OCI-LY7 (cell line): ENCODE results near the gene CNTN4. TPM values are rescaled to one million over a fixed set of nuclear protein-coding genes. Genes with fewer than 3 reads are reported as not detected.

Experiments used
- BruUV-seq: library from RNA; stranded (reverse); fragments of 400-500 nt; replicated peaks from 2 replicates; lab custom pipeline; 2021; lab: Mats Ljungman, UMichigan
- CTCF ChIA-PET: fragments of 300-600 bp; sonication (Branson Sonifier 250); formaldehyde crosslinking; loops from one replicate; lab custom pipeline; 2022; ENCODE audit warnings: antibody characterized with exemption; ENCODE audit not compliant: unreplicated experiment; lab: Charles Lee
- POLR2A ChIA-PET: fragments of 300-600 bp; sonication (Branson Sonifier 250); formaldehyde crosslinking; loops from one replicate; lab custom pipeline; 2022; ENCODE audit warnings: antibody characterized with exemption; lab: Charles Lee
- DNase-seq: peaks from one replicate; pipeline ENCODE4 v3.0.0-alpha.2; 2015; ENCODE audit warnings: low spot score
- H2AFZ ChIP-seq: fragments of 200-600 bp; sonication (generic), shearing (Covaris generic); 2 replicates; pipeline ENCODE4 v1.6.1; 2014; ENCODE audit warnings: mild to moderate bottlenecking, antibody characterized with exemption, low read length, moderate library complexity
- H3K27ac ChIP-seq: fragments of 200-600 bp; sonication (generic); 2 replicates; pipeline ENCODE4 v1.5.1; 2014; ENCODE audit warnings: mixed run types, low read depth, mild to moderate bottlenecking, moderate library complexity, low read length, inconsistent platforms; ENCODE audit not compliant: poor library complexity, severe bottlenecking
- H3K36me3 ChIP-seq: fragments of 200-600 bp; sonication (generic); 2 replicates; pipeline ENCODE4 v1.6.1; 2014; ENCODE audit warnings: mild to moderate bottlenecking, antibody characterized with exemption, low read length, moderate library complexity, mixed read lengths; ENCODE audit not compliant: insufficient read depth
- H3K4me1 ChIP-seq: fragments of 200-600 bp; sonication (generic); 2 replicates; pipeline ENCODE4 v1.5.1; 2014; ENCODE audit warnings: mild to moderate bottlenecking, low read length; ENCODE audit not compliant: insufficient read depth, poor library complexity, severe bottlenecking
- H3K4me2 ChIP-seq: fragments of 200-600 bp; sonication (generic); 2 replicates; pipeline ENCODE4 v1.6.1; 2014; ENCODE audit warnings: mild to moderate bottlenecking, low read length
- H3K4me3 ChIP-seq: fragments of 200-600 bp; sonication (generic); 2 replicates; pipeline ENCODE4 v1.5.1; 2014; ENCODE audit warnings: mild to moderate bottlenecking, low read depth, low read length; ENCODE audit not compliant: poor library complexity, severe bottlenecking
- H3K79me2 ChIP-seq: fragments of 200-600 bp; sonication (generic); 2 replicates; pipeline ENCODE4 v1.6.1; 2016; ENCODE audit warnings: low read depth, mild to moderate bottlenecking, low read length, moderate library complexity, mixed read lengths; ENCODE audit not compliant: insufficient read depth
- H3K9me2 ChIP-seq: fragments of 200-600 bp; sonication (generic); 2 replicates; pipeline ENCODE4 v1.6.1; 2016; ENCODE audit warnings: mild to moderate bottlenecking, low read length, mixed read lengths; ENCODE audit not compliant: insufficient read depth
- H3K9me3 ChIP-seq: fragments of 200-600 bp; sonication (generic); 2 replicates; pipeline ENCODE4 v1.6.1; 2014; ENCODE audit warnings: mild to moderate bottlenecking, mixed run types, low read length, mixed read lengths
- H4K20me1 ChIP-seq: fragments of 200-600 bp; sonication (generic); 2 replicates; pipeline ENCODE4 v1.6.1; 2014; ENCODE audit warnings: mild to moderate bottlenecking, antibody characterized with exemption, low read length, moderate library complexity, mixed read lengths; ENCODE audit not compliant: insufficient read depth
- EZH2phosphoT487 ChIP-seq: fragments of 200-600 bp; sonication (generic); IDR thresholded peaks from 2 replicates; pipeline ENCODE4 v1.6.1; 2018; ENCODE audit warnings: low read depth, borderline replicate concordance, mild to moderate bottlenecking, mixed run types, antibody characterized with exemption, low read length, moderate library complexity, mixed read lengths
- intact Hi-C: fragments of 100-400 bp; cut with micrococcal nuclease; formaldehyde crosslinking; loops from one replicate; pipeline ENCODE4 v1.10.0; 2022; ENCODE audit not compliant: unreplicated experiment
- total RNA-seq, 2 experiments: library from RNA; depleted of rRNA in 1 of 2; stranded (reverse); fragments of >200 nt in 1 of 2; shearing (Covaris generic) in 1 of 2; gene quantifications; 2 replicates each; pipeline ENCODE4 v1.2.3, GENCODE V29; 2014 to 2022
- TF ChIP-seq, protein P1 (sequence below): fragments of 200-600 bp; sonication (generic); conservative IDR thresholded peaks from 2 replicates; pipeline ENCODE4 v1.5.1; 2014; ENCODE audit warnings: mild to moderate bottlenecking, antibody characterized with exemption, low read length, moderate library complexity, mixed read lengths

The CNTN4 gene
- total RNA-seq, 2 experiments from 2014 or later, result not detected

DNA sequence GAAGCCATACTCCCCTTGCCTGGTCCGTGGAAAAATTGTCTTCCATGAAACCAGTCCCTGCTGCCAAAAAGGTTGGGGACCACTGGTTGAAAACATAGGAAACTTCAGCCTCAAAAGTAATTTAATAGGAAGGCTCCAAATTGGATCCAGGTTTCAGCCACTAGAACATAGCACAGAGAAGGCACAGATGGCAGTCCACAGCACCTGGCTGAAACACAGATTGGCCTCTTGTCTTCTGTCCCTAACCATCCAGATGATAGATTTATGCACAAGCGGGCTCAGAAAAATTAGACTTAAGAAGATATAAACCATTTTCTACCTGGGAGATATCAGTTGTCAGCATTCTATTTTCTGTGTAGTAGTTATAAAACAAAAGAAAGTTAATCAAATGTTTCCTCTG, 397.1 kb downstream of the CNTN4 start:
- BruUV-seq, result no TSS peak
- Histone ChIP-seq H3K9me2 (no peaks in the 10 kb centered on the region), H3K4me1 (no peaks in the 10 kb centered on the region), H2AFZ (no peak overlapping the region), H3K79me2 (no peaks in the 10 kb centered on the region), H3K4me3 (no peak overlapping the region), H3K27ac (no peak overlapping the region), H3K36me3 (no peaks in the 10 kb centered on the region), H4K20me1 (no peaks in the 10 kb centered on the region), H3K9me3 (no peaks in the 10 kb centered on the region), H3K4me2 (no peak overlapping the region)
- ChIA-PET CTCF (no interaction called here), POLR2A (interaction anchor here (0.7 kb wide), 1 partner anchor 678 kb away, joined by 3 read pairs; no protein-coding TSS in a partner anchor)
- no peak for TF ChIP-seq EZH2phosphoT487
- TF ChIP-seq, protein P1, sequence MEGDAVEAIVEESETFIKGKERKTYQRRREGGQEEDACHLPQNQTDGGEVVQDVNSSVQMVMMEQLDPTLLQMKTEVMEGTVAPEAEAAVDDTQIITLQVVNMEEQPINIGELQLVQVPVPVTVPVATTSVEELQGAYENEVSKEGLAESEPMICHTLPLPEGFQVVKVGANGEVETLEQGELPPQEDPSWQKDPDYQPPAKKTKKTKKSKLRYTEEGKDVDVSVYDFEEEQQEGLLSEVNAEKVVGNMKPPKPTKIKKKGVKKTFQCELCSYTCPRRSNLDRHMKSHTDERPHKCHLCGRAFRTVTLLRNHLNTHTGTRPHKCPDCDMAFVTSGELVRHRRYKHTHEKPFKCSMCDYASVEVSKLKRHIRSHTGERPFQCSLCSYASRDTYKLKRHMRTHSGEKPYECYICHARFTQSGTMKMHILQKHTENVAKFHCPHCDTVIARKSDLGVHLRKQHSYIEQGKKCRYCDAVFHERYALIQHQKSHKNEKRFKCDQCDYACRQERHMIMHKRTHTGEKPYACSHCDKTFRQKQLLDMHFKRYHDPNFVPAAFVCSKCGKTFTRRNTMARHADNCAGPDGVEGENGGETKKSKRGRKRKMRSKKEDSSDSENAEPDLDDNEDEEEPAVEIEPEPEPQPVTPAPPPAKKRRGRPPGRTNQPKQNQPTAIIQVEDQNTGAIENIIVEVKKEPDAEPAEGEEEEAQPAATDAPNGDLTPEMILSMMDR, result no peak
- intact Hi-C loops, result no loop called here
- no peak for DNase-seq

DNA sequence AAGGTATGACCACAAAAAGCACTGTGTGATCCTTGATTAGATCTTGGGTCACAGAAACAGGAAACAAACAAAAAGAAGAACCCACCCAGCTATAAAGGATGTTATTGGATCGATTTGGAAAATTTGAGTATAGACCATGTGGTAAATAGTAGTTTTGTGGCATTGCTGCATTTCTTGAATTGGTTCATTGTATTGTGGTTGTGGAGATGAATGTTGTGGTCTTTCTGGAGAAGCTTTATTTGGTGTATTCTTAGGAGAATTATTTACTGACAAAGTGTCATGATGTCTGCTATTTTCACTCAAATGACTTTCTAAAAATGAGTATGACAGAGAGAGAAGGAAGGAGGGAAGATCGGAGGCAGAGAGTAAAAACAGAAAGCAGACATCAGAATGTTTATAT, 406.2 kb downstream of the CNTN4 start:
- H4K20me1 ChIP-seq, result no peaks in the 10 kb centered on the region

DNA sequence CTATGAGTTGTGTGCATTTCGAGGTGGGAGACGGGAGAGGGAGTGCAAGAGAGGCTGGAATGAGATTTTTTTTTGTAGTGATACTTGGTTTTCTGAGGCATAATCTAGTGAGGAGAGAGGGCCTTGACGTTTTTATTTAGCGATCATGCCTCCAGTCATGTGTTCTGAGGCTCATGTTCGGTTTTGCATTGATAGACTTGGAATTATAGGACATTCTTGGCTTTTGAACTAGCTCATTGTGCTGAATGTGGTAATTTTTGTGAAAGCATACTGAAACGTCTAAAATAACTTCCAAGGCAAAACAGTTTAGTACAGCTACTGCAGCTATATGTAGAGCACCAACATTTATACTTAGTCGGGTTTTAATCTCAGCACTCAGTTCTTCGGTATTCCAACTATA, 408.1 kb downstream of the CNTN4 start:
- BruUV-seq, result no TSS peak
- Histone ChIP-seq H3K79me2 (no peaks in the 10 kb centered on the region), H3K36me3 (no peaks in the 10 kb centered on the region), H3K4me1 (no peaks in the 10 kb centered on the region), H3K4me2 (no peak overlapping the region), H4K20me1 (no peaks in the 10 kb centered on the region), H3K4me3 (no peak overlapping the region), H3K9me3 (no peaks in the 10 kb centered on the region), H3K9me2 (no peaks in the 10 kb centered on the region), H3K27ac (no peak overlapping the region), H2AFZ (no peak overlapping the region)
- intact Hi-C loops, result no loop called here
- DNase-seq, result no peak
- CTCF ChIA-PET, result no interaction called here
- TF ChIP-seq, protein P1, result no peak
- no peak for TF ChIP-seq EZH2phosphoT487
- POLR2A ChIA-PET, result no interaction called here

More for the DNA sequence above, 406.2 kb downstream of the CNTN4 start:
- Histone ChIP-seq H3K9me3 (no peaks in the 10 kb centered on the region), H2AFZ (no peak overlapping the region), H3K4me3 (no peak overlapping the region), H3K4me1 (no peaks in the 10 kb centered on the region), H3K4me2 (no peak overlapping the region), H3K36me3 (no peaks in the 10 kb centered on the region), H3K9me2 (no peaks in the 10 kb centered on the region), H3K79me2 (no peaks in the 10 kb centered on the region), H3K27ac (no peak overlapping the region)
- DNase-seq, result no peak
- POLR2A ChIA-PET, result no interaction called here
- BruUV-seq, result no TSS peak
- TF ChIP-seq, protein P1, result no peak
- TF ChIP-seq EZH2phosphoT487, result no peak
- intact Hi-C loops, result no loop called here
- CTCF ChIA-PET, result no interaction called here
